Fibroblast of lung (primary cell): ENCODE results near the gene MRPS34. TPM values are rescaled to one million over a fixed set of nuclear protein-coding genes. Genes with fewer than 3 reads are reported as not detected.

Experiments
- DNase-seq, 2 donors: peaks; one replicate each; pipeline versions ENCODE4 v3.0.0 to v3.0.0-alpha.2; 2010; ENCODE audit warnings: low read depth in 2 of 2
- H2AFZ ChIP-seq: 2 replicates; pipeline ENCODE4 v1.5.1; 2012; ENCODE audit warnings: low read length, control low read depth, inconsistent platforms
- H3K27ac ChIP-seq: 2 replicates; pipeline ENCODE4 v1.5.1; 2011; ENCODE audit warnings: low read length, control low read depth; ENCODE audit not compliant: insufficient read depth
- H3K27me3 ChIP-seq: 2 replicates; pipeline ENCODE4 v1.5.1; 2011; ENCODE audit warnings: mild to moderate bottlenecking, low read length; ENCODE audit not compliant: control insufficient read depth, insufficient read depth
- H3K36me3 ChIP-seq: 2 replicates; pipeline ENCODE4 v1.5.1; 2011; ENCODE audit warnings: low read length; ENCODE audit not compliant: control insufficient read depth, insufficient read depth
- H3K4me1 ChIP-seq: 2 replicates; pipeline ENCODE4 v1.5.1; 2011; ENCODE audit warnings: low read length; ENCODE audit not compliant: control insufficient read depth, insufficient read depth; ENCODE audit errors: extremely low read depth
- H3K4me2 ChIP-seq: 2 replicates; pipeline ENCODE4 v1.5.1; 2011; ENCODE audit warnings: low read length, control low read depth; ENCODE audit not compliant: insufficient read depth; ENCODE audit errors: extremely low read depth
- H3K4me3 ChIP-seq, 4 experiments: fragments of 200-600 bp in 1 of 4; sonication (generic) in 1 of 4; replicated peaks in 1 of 4; 2 replicates each; pipeline ENCODE4 v1.5.1; 2011 to 2016; ENCODE audit warnings: low read length in 4 of 4, low read depth in 3 of 4, mild to moderate bottlenecking in 3 of 4, control low read depth in 2 of 4, inconsistent platforms in 1 of 4, mixed read lengths in 1 of 4; ENCODE audit not compliant: insufficient read depth in 1 of 4; ENCODE audit errors: control extremely low read depth in 1 of 4
- H3K79me2 ChIP-seq: 2 replicates; pipeline ENCODE4 v1.5.1; 2012; ENCODE audit warnings: mild to moderate bottlenecking, low read length, inconsistent platforms; ENCODE audit not compliant: control insufficient read depth, insufficient read depth
- H3K9ac ChIP-seq: 2 replicates; pipeline ENCODE4 v1.5.1; 2011; ENCODE audit warnings: mild to moderate bottlenecking, low read length, control low read depth; ENCODE audit not compliant: insufficient read depth
- H3K9me3 ChIP-seq: 2 replicates; pipeline ENCODE4 v1.5.1; 2012; ENCODE audit warnings: low read depth, low read length; ENCODE audit not compliant: control insufficient read depth, insufficient read depth
- H4K20me1 ChIP-seq: 2 replicates; pipeline ENCODE4 v1.5.1; 2011; ENCODE audit warnings: low read length; ENCODE audit not compliant: control insufficient read depth, insufficient read depth; ENCODE audit errors: extremely low read depth
- CTCF ChIP-seq, 2 donors: IDR thresholded peaks in 1 of 2; conservative IDR thresholded peaks in 1 of 2; 1 replicate in 1 of 2; 2 replicates in 1 of 2; pipeline ENCODE4 v1.5.1; 2011 to 2012; ENCODE audit warnings: low read length in 2 of 2, control low read depth in 1 of 2, inconsistent platforms in 1 of 2, low read depth in 1 of 2, mild to moderate bottlenecking in 1 of 2
- EZH2 ChIP-seq: IDR thresholded peaks from 2 replicates; pipeline ENCODE4 v1.5.1; 2012; ENCODE audit warnings: low read length, control low read depth, mild to moderate bottlenecking; ENCODE audit errors: missing control alignments
- polyA plus RNA-seq, 2 donors: library from polyadenylated mRNA; depleted of rRNA in 1 of 2; stranded (reverse) in 1 of 2; unstranded in 1 of 2; fragments of >200 nt; gene quantifications; 2 replicates each; pipeline ENCODE4 v1.2.1, GENCODE V29; 2011 to 2012; ENCODE audit warnings: missing spikeins in 1 of 2
- total RNA-seq: library from RNA; depleted of rRNA; stranded (reverse); fragments of >200 nt; gene quantifications from 2 replicates; pipeline ENCODE4 v1.2.1, GENCODE V29; 2014

The MRPS34 gene
- total and polyA plus RNA-seq, 2 donors (not counting 1 experiment from before 2014, with no cell fraction given), result 40.1 to 74.3 TPM

GRCh38 chr16:1757714-1758461 lies 15.0 kb downstream of the MRPS34 start:
- no peak for DNase-seq
- peaks cover 16% of the 10 kb centered on the region for H3K36me3 ChIP-seq

GRCh38 chr16:1754204-1754603 lies 18.7 kb downstream of the MRPS34 start:
- Histone ChIP-seq H2AFZ (no peak overlapping the region), H3K9ac (no peak overlapping the region), H3K4me1 (no peaks in the 10 kb centered on the region), H3K4me2 (no peak overlapping the region), H3K27ac (no peak overlapping the region), H3K79me2 (no peaks in the 10 kb centered on the region), H3K9me3 (no peaks in the 10 kb centered on the region), H3K4me3 (no peak overlapping the region), H4K20me1 (no peaks in the 10 kb centered on the region), H3K36me3 (peaks cover 15% of the 10 kb centered on the region), H3K27me3 (no peaks in the 10 kb centered on the region)
- TF ChIP-seq CTCF (conservative IDR thresholded peaks at IDR 0.05 in 1 of 2, IDR thresholded peaks at IDR 0.05 in 1 of 2; ENCODE audit: low read depth in 1 of 2, low read length in 2 of 2) (no peak), EZH2 (no peak)
- DNase-seq, result peak in 1 of 2 donors; percentile 38

More at GRCh38 chr16:1757714-1758461, 15.0 kb downstream of the MRPS34 start:
- Histone ChIP-seq H3K9me3 (no peaks in the 10 kb centered on the region), H3K27me3 (no peaks in the 10 kb centered on the region), H3K4me2 (no peak overlapping the region), H4K20me1 (no peaks in the 10 kb centered on the region), H3K9ac (no peak overlapping the region), H3K4me1 (no peaks in the 10 kb centered on the region), H3K79me2 (no peaks in the 10 kb centered on the region), H3K27ac (no peak overlapping the region), H3K4me3 (no peak overlapping the region), H2AFZ (no peak overlapping the region)
- TF ChIP-seq CTCF (conservative IDR thresholded peaks at IDR 0.05 in 1 of 2, IDR thresholded peaks at IDR 0.05 in 1 of 2; ENCODE audit: low read depth in 1 of 2, low read length in 2 of 2) (no peak), EZH2 (no peak)

GRCh38 chr16:1752853-1753252 lies 20.1 kb downstream of the MRPS34 start:
- Histone ChIP-seq H3K79me2 (no peaks in the 10 kb centered on the region), H3K27ac (no peak overlapping the region), H3K4me2 (no peak overlapping the region), H3K4me3 (no peak overlapping the region), H3K9ac (no peak overlapping the region), H3K9me3 (no peaks in the 10 kb centered on the region), H4K20me1 (no peaks in the 10 kb centered on the region), H3K27me3 (no peaks in the 10 kb centered on the region), H2AFZ (no peak overlapping the region), H3K36me3 (peaks cover 17% of the 10 kb centered on the region), H3K4me1 (no peaks in the 10 kb centered on the region)
- TF ChIP-seq CTCF (conservative IDR thresholded peaks at IDR 0.05 in 1 of 2, IDR thresholded peaks at IDR 0.05 in 1 of 2; ENCODE audit: low read depth in 1 of 2, low read length in 2 of 2) (no peak), EZH2 (no peak)
- no peak for DNase-seq
